ENCODE data around the gene LBP. TPM values are rescaled to one million over a fixed set of nuclear protein-coding genes. Genes with fewer than 3 reads are reported as not detected.

LBP gene
- total RNA-seq, 1 donor from 2014 or later = not detected

DNA sequence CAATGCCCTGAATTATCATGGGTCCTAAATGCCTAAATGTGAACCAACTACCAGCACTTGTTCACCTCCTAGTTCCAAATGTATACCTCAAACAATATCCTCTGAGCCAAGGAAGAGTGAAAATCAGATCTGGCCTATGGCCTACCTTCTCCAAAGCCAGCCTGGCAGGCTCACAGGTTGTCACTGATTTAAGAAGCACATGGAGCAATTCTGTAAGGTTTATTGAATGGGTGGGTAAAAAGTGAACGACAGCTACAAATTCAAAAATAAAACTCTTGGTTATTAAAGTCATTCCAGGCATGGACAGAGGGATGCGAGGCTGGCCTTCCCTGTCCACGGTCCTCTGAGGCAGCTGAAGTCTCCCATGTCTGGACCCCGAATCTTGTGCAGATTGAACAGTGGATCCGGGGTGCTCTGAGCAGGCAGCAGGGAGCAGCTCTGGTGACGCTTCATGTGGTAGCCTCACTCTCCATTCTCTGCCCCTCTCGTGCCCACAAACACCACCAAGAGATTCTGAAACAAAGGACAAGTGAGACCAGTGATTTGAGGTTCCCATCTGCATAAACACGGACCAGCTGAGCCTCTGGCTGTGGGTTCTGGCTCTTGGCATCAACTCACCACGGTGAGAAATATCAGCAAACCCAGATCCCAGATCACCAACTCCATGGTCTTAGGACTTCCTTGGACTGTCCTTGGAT, 74.3 kb downstream of the LBP start:
- H3K36me3 Mint-ChIP-seq (ENCODE audit: unreplicated experiment) = peaks cover 5% of the 10 kb centered on the region
- DNase-seq = no peak
- peaks cover 2% of the 10 kb centered on the region for H3K9me3 Mint-ChIP-seq (ENCODE audit: unreplicated experiment)
- peaks cover 2% of the 10 kb centered on the region for H3K4me1 Mint-ChIP-seq (ENCODE audit: low read depth, unreplicated experiment)
- H3K27ac Mint-ChIP-seq (ENCODE audit: unreplicated experiment) = no peak overlapping the region
- no peak overlapping the region for H3K4me3 Mint-ChIP-seq (ENCODE audit: unreplicated experiment)
- TF ChIP-seq, protein P1, sequence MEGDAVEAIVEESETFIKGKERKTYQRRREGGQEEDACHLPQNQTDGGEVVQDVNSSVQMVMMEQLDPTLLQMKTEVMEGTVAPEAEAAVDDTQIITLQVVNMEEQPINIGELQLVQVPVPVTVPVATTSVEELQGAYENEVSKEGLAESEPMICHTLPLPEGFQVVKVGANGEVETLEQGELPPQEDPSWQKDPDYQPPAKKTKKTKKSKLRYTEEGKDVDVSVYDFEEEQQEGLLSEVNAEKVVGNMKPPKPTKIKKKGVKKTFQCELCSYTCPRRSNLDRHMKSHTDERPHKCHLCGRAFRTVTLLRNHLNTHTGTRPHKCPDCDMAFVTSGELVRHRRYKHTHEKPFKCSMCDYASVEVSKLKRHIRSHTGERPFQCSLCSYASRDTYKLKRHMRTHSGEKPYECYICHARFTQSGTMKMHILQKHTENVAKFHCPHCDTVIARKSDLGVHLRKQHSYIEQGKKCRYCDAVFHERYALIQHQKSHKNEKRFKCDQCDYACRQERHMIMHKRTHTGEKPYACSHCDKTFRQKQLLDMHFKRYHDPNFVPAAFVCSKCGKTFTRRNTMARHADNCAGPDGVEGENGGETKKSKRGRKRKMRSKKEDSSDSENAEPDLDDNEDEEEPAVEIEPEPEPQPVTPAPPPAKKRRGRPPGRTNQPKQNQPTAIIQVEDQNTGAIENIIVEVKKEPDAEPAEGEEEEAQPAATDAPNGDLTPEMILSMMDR (IDR thresholded peaks at IDR 0.05; ENCODE audit: partially characterized antibody, unreplicated experiment) = no peak
- peaks cover 2% of the 10 kb centered on the region for H3K27me3 Mint-ChIP-seq (ENCODE audit: unreplicated experiment)

DNA sequence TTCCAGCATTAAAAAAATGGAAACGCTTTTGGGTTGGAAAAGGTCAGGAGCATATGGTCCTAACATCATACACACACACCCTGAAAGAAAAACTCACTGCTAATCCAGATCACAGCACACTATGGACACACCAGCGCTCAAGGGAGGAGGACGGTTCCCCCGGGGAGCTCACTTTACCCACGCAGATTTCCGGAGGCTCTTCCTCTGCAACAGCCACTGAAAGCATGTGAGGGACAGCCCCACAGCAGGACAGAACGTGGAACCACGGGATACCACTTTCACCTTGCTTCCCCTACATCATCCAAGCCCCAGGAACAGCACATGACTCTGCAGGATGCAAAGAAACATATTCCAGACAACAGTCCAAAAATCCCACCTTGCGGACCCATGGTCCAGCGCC, 75.6 kb downstream of the LBP start:
- DNase-seq = no peak
- Mint-ChIP-seq H3K27me3 (ENCODE audit: unreplicated experiment) (peaks cover 2% of the 10 kb centered on the region), H3K4me3 (ENCODE audit: unreplicated experiment) (no peak overlapping the region), H3K4me1 (ENCODE audit: low read depth, unreplicated experiment) (peaks cover 2% of the 10 kb centered on the region), H3K36me3 (ENCODE audit: unreplicated experiment) (peaks cover 5% of the 10 kb centered on the region), H3K9me3 (ENCODE audit: unreplicated experiment) (peaks cover 2% of the 10 kb centered on the region), H3K27ac (ENCODE audit: unreplicated experiment) (peak overlapping the region; percentile 15)
- TF ChIP-seq, protein P1 (IDR thresholded peaks at IDR 0.05; ENCODE audit: partially characterized antibody, unreplicated experiment) = no peak

DNA sequence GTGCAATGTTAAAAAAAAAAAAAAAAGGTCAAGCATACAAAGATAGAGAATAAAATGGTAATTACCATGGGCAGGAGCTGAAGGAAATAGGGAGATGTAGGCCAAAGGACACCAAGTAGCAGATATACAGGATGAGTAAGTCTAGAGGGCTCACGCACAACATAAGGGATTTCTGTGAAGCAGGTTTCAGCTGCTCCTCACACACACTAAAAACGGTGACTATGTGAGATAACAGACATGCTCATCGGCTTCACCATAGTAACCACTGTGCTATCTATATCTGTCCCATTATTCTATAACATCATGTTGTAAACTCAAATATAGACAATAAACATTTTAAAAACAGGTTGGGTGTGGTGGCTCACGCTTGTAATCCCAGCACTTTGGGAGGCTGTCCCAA, 77.3 kb downstream of the LBP start:
- Mint-ChIP-seq H3K36me3 (ENCODE audit: unreplicated experiment) (peaks cover 5% of the 10 kb centered on the region), H3K27ac (ENCODE audit: unreplicated experiment) (peak overlapping the region; percentile 53)
- TF ChIP-seq, protein P1 (IDR thresholded peaks at IDR 0.05; ENCODE audit: partially characterized antibody, unreplicated experiment) = no peak

DNA sequence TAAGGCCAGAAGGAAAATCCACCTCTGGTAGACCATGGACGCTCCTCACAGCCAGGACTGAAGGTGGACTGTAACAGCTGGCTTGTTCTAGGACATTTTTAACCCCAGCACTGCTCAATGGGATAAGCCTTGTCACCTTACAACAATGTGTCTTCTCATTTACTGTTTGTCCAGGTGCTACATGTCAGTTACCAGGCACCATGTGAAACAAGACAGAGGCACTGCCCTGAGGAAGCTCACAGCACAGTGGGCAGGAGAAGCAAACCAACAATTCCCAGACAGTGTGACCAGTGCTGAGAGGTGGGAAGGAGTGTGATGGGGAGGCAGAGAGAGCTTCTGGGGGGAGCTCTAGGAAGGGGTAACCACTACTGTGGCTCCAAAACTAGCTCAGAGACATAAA, 78.1 kb downstream of the LBP start:
- Mint-ChIP-seq H3K4me1 (ENCODE audit: low read depth, unreplicated experiment) (peaks cover 12% of the 10 kb centered on the region), H3K9me3 (ENCODE audit: unreplicated experiment) (peaks cover 2% of the 10 kb centered on the region), H3K27ac (ENCODE audit: unreplicated experiment) (no peak overlapping the region), H3K4me3 (ENCODE audit: unreplicated experiment) (no peak overlapping the region), H3K27me3 (ENCODE audit: unreplicated experiment) (peaks cover 4% of the 10 kb centered on the region), H3K36me3 (ENCODE audit: unreplicated experiment) (peaks cover 10% of the 10 kb centered on the region)
- DNase-seq = no peak
- TF ChIP-seq, protein P1 (IDR thresholded peaks at IDR 0.05; ENCODE audit: partially characterized antibody, unreplicated experiment) = no peak

More for the DNA sequence above, 77.3 kb downstream of the LBP start:
- Mint-ChIP-seq H3K9me3 (ENCODE audit: unreplicated experiment) (peaks cover 2% of the 10 kb centered on the region), H3K27me3 (ENCODE audit: unreplicated experiment) (peaks cover 2% of the 10 kb centered on the region), H3K4me3 (ENCODE audit: unreplicated experiment) (no peak overlapping the region), H3K4me1 (ENCODE audit: low read depth, unreplicated experiment) (peaks cover 9% of the 10 kb centered on the region)
- no peak for DNase-seq
